Stimulated activated CD8-positive, alpha-beta memory T cell treated with anti-CD3 and anti-CD28 coated beads, Interleukin-7, amount 100 ng/mL, for 24 hours (primary cell): ENCODE measurements around the gene ANKS1A.
"Not testable (repeated sequence)": the region's sequence is repeated elsewhere in the genome, so short reads cannot be mapped to it uniquely, and the experiment has no call there.

ENCODE experiments used
- DNase-seq: peaks from one replicate; pipeline ENCODE4 v3.0.0-alpha.2; 2020; ENCODE audit warnings: low read depth

ANKS1A gene

DNA sequence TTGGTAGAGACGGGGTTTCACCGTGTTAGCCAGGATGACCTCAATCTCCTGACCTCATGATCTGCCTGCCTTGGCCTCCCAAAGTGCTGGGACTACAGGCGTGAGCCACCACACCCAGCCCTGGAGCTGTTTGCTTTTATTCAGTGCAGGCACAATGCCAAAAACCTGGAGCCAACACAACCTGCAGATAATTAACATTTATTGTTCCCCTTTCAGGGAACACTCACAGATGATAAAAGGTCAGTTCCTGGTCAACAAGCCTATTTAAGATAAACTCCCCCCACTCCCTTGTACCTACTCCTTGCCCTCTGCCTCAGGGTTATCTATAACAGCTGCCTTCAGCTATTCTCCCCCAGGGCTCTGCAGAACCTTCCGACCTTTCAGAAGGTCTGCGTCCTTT is 218.7 kb downstream of the ANKS1A start:
- DNase-seq = not testable (repeated sequence)

DNA sequence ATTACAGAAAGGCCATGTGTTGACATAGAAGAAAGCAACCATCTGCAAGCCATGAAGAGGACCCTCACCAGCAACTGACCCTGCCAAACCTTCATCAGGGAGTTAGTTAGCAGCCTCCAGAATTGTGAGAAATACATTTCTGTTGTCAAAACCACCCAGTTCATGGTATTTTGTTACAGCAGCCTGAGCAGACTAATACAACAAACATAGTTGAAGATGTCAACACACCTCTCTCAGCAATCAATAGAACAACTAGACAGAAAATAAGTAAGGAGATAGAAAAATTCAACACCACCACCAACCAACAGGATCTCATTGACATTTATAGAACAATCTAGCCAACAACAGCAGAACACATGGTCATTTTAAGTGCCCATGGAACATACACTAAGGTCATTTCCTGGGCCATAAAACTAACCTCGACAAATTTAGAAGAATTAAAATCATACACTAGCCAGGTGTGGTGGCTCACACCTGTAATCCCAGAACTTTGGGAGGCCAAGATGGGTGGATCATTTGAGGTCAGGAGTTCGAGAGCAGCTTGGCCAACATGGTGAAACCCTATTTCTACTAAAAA is 219.3 kb downstream of the ANKS1A start:
- no peak for DNase-seq

DNA sequence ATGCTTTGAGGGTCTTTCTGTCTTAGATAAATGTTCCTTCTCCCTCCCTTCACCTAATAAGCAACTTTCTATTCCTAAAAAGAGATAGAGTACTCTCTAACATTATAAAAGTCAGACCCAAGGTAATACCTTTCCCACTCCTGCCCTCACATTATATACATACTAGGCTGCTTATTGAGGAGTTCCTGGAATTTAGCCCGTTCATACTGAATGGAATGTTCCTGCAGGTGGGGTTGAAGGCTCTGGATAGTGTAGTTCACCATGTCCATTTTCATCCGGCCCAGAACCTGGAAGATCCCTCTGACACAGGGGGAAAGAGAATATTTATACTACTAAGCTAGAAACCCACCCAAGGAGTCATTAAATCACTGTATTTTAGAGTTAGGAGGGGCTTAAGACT is 231.7 kb downstream of the ANKS1A start:
- DNase-seq = no peak

DNA sequence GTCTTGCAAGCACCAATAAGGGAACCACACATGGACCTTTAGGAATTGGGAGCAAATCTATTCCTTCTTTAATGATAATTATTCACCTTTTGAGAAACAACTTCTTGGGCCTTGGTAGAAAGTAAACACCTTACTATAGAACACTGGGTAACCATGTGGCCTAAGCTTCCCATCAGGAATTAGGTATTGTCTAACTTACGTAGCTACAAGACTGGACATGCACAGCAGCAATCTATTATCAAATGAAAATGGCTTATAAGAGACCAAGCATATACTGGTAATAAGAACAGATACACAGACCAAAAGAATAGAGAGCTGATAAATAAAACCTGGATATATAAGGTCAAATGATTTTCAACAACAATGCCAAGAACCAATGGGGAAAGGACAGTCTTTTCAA is 235.3 kb downstream of the ANKS1A start:
- DNase-seq = no peak

DNA sequence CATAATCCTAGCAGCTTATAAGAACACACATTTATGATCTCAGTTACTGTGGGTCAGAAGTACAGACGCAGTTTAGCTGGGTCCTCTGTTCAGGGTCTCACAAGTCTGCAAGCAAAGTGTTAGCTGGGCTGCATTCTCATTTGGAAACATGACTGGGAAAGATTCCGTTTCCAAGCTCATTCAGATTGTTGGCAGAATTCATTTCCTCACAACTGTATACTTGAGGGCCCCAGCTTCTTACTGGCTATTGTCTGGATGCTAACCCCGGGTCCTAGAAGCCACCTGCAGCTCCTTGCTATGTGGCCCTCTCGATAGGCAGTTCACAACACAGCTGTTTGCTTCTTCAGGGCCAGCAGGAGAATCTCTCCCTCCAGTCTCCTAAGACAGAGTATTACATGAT is 239.0 kb downstream of the ANKS1A start:
- DNase-seq = no peak

DNA sequence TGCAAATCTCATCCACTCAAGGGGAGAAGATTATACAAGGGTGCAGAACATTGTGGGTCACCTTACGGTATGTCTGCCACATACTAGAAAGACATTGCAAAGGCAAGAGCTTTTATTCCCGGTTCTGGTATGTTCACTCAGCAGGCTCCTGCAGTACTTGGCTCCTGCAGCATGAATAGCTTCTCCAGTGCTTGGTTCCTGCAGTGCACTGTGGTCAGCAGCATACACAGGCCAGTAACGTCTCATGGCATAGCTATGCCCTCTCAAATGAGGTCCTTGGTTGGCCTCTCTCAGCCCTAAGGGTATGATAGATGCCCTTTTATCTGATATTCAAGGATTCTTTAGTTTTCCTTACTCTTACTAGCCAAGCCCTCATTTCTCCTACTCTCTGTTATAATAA is 239.4 kb downstream of the ANKS1A start:
- no peak for DNase-seq

DNA sequence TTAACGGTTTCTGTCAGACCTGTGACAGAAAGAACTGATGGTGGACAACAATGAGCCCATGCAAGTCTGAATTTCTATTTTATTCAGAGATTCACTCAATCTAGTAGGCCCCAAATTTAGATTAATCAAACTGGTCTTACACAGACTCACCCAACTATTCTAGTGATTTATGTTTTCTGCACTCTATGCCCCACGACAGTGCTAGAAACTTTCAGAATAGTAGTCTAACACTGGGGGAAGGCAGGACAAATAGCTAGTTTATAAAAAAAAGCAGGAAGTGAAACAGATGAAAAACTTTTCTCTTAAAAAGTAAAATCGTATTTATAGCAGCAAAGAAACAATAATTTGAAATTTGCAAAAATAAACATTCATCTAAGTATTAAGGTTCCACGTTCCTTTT is 247.1 kb downstream of the ANKS1A start:
- DNase-seq = no peak

DNA sequence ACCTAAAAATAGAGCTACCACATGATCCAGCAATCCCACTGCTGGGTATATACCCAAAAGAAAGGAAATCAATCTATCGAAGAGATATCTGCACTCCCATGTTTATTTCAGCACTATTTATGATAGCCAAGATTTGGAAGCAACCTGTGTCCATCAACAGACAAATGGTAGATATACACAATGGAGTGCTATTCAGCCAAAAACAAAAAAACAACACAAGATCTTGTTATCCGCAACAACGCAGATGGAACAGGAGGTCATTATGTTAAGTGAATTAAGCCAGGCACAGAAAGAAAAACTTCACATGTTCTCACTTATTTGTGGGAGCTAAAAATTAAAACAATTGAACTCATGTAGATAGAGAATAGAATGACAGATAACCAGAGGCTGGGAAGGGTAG is 249.1 kb downstream of the ANKS1A start:
- not testable (repeated sequence) for DNase-seq

DNA sequence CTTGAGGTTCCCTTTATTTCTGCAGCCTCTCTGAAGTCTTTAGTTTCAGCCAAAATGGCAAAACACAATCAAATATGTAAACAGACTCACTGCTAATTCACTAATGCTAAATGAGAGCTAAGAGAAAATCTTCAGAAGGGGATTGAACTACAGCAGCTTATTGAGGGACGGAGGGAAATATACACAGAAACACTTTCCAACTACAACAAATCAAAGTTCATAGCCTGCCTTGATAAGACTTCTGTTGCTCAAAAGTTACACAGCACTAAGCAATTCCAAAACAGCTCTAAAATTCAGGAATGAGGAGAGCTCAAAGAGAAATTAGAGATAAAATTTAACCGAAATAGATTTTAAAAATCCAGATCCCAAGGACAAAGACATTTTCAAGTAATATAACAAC is 250.4 kb downstream of the ANKS1A start:
- DNase-seq = no peak

DNA sequence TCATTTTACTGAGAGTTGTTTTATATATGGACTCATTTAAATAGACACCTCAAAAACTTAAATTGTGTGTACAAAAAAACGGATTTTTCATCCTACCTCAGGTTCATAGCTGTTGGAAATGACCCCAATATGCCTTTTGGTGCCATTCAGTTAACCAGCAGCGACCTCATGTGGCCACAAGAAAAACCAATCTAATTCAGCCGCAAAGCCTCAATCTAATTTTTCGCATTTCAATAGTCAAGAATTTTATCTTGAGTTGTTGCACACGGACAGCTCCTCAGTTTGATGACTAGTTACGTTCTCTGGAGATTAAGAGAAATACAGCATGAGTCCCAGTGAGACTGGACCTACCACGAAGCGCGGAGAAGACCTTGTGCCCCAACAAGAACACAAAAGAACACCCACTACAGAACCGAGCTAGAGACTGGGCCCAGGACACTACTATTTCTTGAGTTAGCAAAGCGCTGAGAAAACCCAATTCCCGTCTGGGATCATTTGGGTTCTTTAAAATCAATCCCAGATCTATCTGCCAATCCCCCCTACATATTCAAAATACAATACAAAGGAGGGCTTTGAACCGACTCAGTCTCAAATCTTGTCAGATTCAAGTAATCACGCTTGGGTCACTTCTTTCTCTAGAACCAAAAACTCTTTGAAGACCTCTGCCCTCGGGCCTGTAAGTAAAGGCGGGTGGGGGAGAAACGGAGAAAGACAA is 251.0 kb downstream of the ANKS1A start:
- DNase-seq = no peak

DNA sequence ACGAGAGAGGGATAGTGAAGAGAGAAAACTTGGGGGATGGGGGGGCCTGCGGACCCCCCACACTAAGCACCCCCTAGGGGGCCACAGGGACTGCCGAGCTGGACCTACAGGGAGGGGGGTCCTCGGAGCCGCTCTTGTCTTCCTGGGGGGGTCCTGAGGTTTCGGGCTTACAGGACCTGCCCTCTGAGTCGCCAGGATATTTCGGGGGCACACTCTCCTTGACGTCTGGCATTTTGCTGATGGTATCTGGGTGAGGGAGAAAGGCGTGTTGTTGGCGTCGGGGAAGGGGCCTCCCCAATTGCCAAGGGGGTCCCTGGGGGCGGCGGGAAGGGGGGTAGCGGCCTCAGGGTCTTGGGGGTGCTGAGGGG is 251.6 kb downstream of the ANKS1A start:
- DNase-seq = no peak
